Neural crest cell (in vitro differentiated cells): ENCODE data around the gene ACY1. TPM values are rescaled to one million over a fixed set of nuclear protein-coding genes. Genes with fewer than 3 reads are reported as not detected.

Experiments
- DNase-seq: peaks from one replicate; pipeline ENCODE4 v3.0.0; 2021; ENCODE audit warnings: low read depth, mixed read lengths, low spot score
- H3K27ac Mint-ChIP-seq: one replicate; pipeline ENCODE4 v1.8.0; 2021; ENCODE audit warnings: mild to moderate bottlenecking, mixed read lengths; ENCODE audit not compliant: unreplicated experiment
- H3K27me3 Mint-ChIP-seq: 2 replicates; pipeline ENCODE4 v1.8.0; 2021; ENCODE audit warnings: low read depth, mild to moderate bottlenecking, mixed read lengths
- H3K36me3 Mint-ChIP-seq: 2 replicates; pipeline ENCODE4 v1.8.0; 2021; ENCODE audit warnings: low read depth, mild to moderate bottlenecking, mixed read lengths
- H3K4me1 Mint-ChIP-seq: 2 replicates; pipeline ENCODE4 v1.8.0; 2021; ENCODE audit warnings: mixed read lengths
- H3K4me3 Mint-ChIP-seq: one replicate; pipeline ENCODE4 v1.8.0; 2021; ENCODE audit warnings: mild to moderate bottlenecking, mixed read lengths
- H3K9me3 Mint-ChIP-seq: 2 replicates; pipeline ENCODE4 v1.8.0; 2021; ENCODE audit warnings: mixed read lengths
- total RNA-seq: library from RNA; stranded (reverse); gene quantifications from 2 replicates; pipeline ENCODE4 v1.2.1, GENCODE V29; 2021
- TF ChIP-seq, protein P1 (sequence below): fragments of 200-600 bp; sonication (generic); conservative IDR thresholded peaks from 2 replicates; pipeline ENCODE4 v1.5.0; 2021; ENCODE audit warnings: antibody characterized with exemption, mild to moderate bottlenecking

ACY1 gene
- total RNA-seq, 1 donor from 2014 or later: 32.5 TPM

DNA sequence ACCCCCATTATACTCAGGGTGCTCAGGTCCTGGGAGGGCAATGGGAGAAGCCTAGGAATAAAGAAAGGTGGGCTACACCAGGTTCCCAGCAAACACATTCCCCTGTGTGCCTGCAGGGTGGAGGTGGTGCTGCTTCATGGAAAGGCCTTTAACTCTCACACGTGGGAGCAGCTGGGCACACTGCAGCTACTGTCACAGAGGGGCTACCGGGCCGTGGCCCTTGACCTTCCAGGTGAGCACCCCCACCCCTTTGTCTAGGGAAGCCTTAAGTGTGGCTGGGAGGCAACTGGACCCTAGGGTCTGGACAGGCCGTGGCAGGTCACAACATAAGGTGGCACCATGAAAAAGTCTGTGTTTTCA lies 5.2 kb upstream of the ACY1 start:
- peak overlapping the region; percentile 12 for H3K4me3 Mint-ChIP-seq
- no peaks in the 10 kb centered on the region for H3K9me3 Mint-ChIP-seq

DNA sequence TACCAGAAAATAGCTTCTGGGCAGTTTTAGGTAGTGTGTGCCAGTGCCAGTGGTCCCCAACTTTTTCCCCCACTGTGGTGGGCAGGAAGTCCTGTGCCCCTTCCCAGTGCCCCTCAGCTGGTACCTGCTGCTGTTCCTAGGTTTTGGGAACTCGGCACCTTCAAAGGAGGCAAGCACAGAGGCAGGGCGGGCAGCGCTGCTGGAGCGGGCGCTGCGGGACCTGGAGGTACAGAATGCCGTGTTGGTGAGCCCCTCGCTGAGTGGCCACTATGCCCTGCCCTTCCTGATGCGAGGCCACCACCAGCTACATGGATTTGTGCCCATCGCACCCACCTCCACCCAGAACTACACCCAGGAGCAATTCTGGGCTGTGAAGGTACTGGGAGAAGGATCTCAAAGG lies 3.1 kb upstream of the ACY1 start:
- H3K4me3 Mint-ChIP-seq: no peak overlapping the region
- H3K27ac Mint-ChIP-seq: no peak overlapping the region
- TF ChIP-seq, protein P1, sequence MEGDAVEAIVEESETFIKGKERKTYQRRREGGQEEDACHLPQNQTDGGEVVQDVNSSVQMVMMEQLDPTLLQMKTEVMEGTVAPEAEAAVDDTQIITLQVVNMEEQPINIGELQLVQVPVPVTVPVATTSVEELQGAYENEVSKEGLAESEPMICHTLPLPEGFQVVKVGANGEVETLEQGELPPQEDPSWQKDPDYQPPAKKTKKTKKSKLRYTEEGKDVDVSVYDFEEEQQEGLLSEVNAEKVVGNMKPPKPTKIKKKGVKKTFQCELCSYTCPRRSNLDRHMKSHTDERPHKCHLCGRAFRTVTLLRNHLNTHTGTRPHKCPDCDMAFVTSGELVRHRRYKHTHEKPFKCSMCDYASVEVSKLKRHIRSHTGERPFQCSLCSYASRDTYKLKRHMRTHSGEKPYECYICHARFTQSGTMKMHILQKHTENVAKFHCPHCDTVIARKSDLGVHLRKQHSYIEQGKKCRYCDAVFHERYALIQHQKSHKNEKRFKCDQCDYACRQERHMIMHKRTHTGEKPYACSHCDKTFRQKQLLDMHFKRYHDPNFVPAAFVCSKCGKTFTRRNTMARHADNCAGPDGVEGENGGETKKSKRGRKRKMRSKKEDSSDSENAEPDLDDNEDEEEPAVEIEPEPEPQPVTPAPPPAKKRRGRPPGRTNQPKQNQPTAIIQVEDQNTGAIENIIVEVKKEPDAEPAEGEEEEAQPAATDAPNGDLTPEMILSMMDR: no peak
- no peaks in the 10 kb centered on the region for H3K9me3 Mint-ChIP-seq
- H3K27me3 Mint-ChIP-seq: no peaks in the 10 kb centered on the region
- H3K4me1 Mint-ChIP-seq: peaks cover 37% of the 10 kb centered on the region
- H3K36me3 Mint-ChIP-seq: no peaks in the 10 kb centered on the region
- no peak for DNase-seq

More for the DNA sequence above, 5.2 kb upstream of the ACY1 start:
- DNase-seq: no peak
- no peaks in the 10 kb centered on the region for H3K36me3 Mint-ChIP-seq
- H3K4me1 Mint-ChIP-seq: peaks cover 41% of the 10 kb centered on the region
- TF ChIP-seq, protein P1: no peak
- no peaks in the 10 kb centered on the region for H3K27me3 Mint-ChIP-seq
- H3K27ac Mint-ChIP-seq: no peak overlapping the region

DNA sequence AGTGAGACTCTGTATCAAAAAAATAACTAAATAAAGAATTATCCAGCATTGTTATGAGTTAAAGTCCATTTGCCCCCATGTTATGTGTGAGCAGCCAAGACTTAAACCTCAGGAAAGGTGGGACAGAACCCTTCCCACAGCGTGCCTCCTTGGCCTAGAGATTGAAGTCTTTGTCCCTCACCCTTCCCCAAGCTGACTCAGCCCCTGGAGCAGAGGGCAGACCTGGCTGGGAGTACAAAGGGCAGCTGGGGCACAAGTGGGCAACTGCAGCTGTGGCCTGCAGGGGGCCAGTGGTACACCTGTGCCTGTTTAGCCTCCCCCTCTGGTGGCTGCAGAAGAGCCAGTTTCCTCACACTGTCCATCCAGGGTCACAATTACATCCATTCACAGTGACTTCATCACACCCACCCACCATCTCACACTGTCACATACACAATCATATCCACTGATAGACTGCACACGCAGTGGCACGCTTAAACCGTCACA lies 940 bp upstream of the ACY1 start:
- H3K27me3 Mint-ChIP-seq: no peaks in the 10 kb centered on the region
- DNase-seq: no peak
- peaks cover 24% of the 10 kb centered on the region for H3K4me1 Mint-ChIP-seq
- H3K4me3 Mint-ChIP-seq: peak overlapping the region; percentile 88
- peak overlapping the region; percentile 88 for H3K27ac Mint-ChIP-seq
- H3K9me3 Mint-ChIP-seq: no peaks in the 10 kb centered on the region
- TF ChIP-seq, protein P1: peak; percentile 69
- H3K36me3 Mint-ChIP-seq: no peaks in the 10 kb centered on the region

DNA sequence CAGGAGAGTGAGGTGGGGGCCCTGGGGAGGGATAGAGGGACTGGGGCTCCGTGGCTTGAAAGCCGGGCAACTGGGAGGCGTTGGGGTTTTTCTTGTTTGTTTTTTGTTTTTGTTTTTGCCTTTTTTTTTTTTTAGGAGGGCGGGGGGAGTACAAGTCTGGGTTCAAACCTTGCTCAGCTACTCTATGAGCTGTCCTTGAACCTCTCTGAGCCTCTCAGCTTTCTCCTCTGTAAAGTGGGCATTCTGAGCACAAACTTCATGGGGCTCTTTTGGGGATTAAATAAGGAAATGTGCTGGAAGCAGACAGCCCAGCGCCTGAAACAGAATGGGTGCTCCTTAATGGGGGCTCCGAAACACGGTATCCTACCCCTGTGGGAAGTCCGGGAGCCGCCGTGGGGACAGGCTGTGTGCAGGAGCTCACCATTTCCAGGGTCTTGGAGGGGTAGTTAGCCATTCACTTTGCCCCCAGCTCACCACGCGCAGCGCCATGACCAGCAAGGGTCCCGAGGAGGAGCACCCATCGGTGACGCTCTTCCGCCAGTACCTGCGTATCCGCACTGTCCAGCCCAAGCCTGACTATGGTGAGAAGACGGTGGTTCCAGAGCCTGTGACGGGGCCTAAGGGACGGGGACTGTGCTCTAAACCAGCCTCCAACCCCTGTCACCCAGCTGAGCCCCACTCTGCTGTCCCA lies 388 bp downstream of the ACY1 start:
- Mint-ChIP-seq H3K4me3 (peak overlapping the region; percentile 88), H3K27me3 (peaks cover 2% of the 10 kb centered on the region), H3K36me3 (peaks cover 2% of the 10 kb centered on the region), H3K9me3 (no peaks in the 10 kb centered on the region), H3K27ac (peak overlapping the region; percentile 97), H3K4me1 (peaks cover 28% of the 10 kb centered on the region)
- DNase-seq: no peak
- TF ChIP-seq, protein P1: no peak

DNA sequence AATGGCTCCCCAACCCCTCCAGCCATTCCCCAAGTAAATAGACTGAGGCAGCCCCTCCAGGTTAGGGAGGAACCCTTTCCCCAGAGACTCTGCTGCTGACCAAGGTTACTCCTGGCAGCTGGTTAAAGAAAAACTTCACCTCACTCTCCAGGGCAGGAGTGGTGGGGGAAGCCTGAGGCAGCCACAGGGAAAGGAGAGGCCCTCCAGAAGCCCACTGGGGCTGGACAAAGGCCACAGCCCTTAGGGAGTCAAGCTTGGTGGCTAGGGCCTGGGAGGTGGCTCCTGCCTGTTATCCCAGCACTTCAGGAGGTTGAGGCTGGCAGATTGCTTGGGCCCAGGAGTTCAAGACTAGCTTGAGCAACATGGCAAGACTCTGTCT lies 923 bp downstream of the ACY1 start:
- Mint-ChIP-seq H3K27me3 (peaks cover 8% of the 10 kb centered on the region), H3K4me3 (peak overlapping the region; percentile 88), H3K27ac (no peak overlapping the region), H3K36me3 (peaks cover 2% of the 10 kb centered on the region), H3K4me1 (peaks cover 34% of the 10 kb centered on the region), H3K9me3 (no peaks in the 10 kb centered on the region)
- DNase-seq: no peak
- TF ChIP-seq, protein P1: no peak
